Urinary bladder (tissue), 4 donors: ENCODE measurements around the gene RHO. TPM values are rescaled to one million over a fixed set of nuclear protein-coding genes. Genes with fewer than 3 reads are reported as not detected.
"Not testable (repeated sequence)": the region's sequence is repeated elsewhere in the genome, so short reads cannot be mapped to it uniquely, and the experiment has no call there.

Experiments
- DNase-seq: peaks from one replicate; pipeline ENCODE4 v3.0.0-alpha.2; 2015; ENCODE audit errors: extremely low spot score
- H3K27ac ChIP-seq: one replicate; pipeline ENCODE4 v1.5.1; 2013; ENCODE audit warnings: low read depth, mild to moderate bottlenecking, moderate library complexity
- H3K36me3 ChIP-seq: one replicate; pipeline ENCODE4 v1.6.1; 2013; ENCODE audit warnings: mild to moderate bottlenecking, moderate library complexity; ENCODE audit not compliant: insufficient read depth
- H3K4me1 ChIP-seq: one replicate; pipeline ENCODE4 v1.6.1; 2013; ENCODE audit warnings: mild to moderate bottlenecking, moderate library complexity; ENCODE audit not compliant: insufficient read depth
- H3K4me3 ChIP-seq: one replicate; pipeline ENCODE4 v1.5.1; 2013; ENCODE audit warnings: low read depth, low read length
- WGBS: extraction: QIAGEN DNeasy Blood & Tissue Kit; methylation state at CpG from one replicate; pipeline ENCODE4 v1.1.7; 2013; 5-methylcytosine and 5-hydroxymethylcytosine counted together
- polyA plus RNA-seq: library from polyadenylated mRNA; stranded (reverse); fragments of 200-250 nt; gene quantifications from one replicate; pipeline ENCODE4 v1.2.3, GENCODE V29; 2013
- total RNA-seq: library from RNA; depleted of rRNA; stranded (reverse); fragments of >200 nt; gene quantifications from one replicate; pipeline ENCODE4 v1.2.3, GENCODE V29; 2014
- donor health status: healthy with polysubstance abuse.
- donor health status: healthy.

Gene RHO
- total and polyA plus RNA-seq, 2 donors = not detected

DNA sequence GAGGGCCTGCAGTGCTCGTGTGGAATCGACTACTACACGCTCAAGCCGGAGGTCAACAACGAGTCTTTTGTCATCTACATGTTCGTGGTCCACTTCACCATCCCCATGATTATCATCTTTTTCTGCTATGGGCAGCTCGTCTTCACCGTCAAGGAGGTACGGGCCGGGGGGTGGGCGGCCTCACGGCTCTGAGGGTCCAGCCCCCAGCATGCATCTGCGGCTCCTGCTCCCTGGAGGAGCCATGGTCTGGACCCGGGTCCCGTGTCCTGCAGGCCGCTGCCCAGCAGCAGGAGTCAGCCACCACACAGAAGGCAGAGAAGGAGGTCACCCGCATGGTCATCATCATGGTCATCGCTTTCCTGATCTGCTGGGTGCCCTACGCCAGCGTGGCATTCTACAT is 3.8 kb downstream of the RHO start:
- Histone ChIP-seq H3K36me3 (no peaks in the 10 kb centered on the region), H3K4me3 (no peak overlapping the region), H3K4me1 (no peaks in the 10 kb centered on the region), H3K27ac (no peak overlapping the region)
- DNase-seq = no peak
- 96% methylated on average over 20 of the region's 20 CpGs for WGBS

DNA sequence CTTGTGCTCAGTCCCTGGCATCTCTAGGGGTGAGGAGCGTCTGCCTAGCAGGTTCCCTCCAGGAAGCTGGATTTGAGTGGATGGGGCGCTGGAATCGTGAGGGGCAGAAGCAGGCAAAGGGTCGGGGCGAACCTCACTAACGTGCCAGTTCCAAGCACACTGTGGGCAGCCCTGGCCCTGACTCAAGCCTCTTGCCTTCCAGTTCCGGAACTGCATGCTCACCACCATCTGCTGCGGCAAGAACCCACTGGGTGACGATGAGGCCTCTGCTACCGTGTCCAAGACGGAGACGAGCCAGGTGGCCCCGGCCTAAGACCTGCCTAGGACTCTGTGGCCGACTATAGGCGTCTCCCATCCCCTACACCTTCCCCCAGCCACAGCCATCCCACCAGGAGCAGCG is 5.0 kb downstream of the RHO start:
- Histone ChIP-seq H3K4me3 (no peak overlapping the region), H3K36me3 (no peaks in the 10 kb centered on the region), H3K27ac (no peak overlapping the region), H3K4me1 (no peaks in the 10 kb centered on the region)
- no peak for DNase-seq
- 96% methylated on average over 16 of the region's 16 CpGs for WGBS

GRCh38 chr3:129534428-129535027 is 6.1 kb downstream of the RHO start:
- Histone ChIP-seq H3K36me3 (no peaks in the 10 kb centered on the region), H3K4me3 (no peak overlapping the region), H3K4me1 (no peaks in the 10 kb centered on the region), H3K27ac (no peak overlapping the region)
- 89% methylated on average over 4 of the region's 4 CpGs for WGBS
- no peak for DNase-seq

DNA sequence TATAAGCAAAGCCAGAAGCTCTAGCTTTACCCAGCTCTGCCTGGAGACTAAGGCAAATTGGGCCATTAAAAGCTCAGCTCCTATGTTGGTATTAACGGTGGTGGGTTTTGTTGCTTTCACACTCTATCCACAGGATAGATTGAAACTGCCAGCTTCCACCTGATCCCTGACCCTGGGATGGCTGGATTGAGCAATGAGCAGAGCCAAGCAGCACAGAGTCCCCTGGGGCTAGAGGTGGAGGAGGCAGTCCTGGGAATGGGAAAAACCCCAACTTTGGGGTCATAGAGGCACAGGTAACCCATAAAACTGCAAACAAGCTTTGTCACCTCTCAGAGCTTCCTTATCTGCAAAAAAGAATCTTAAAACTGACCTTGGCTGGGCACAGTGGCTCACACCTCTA is 6.6 kb downstream of the RHO start:
- no peak for DNase-seq
- Histone ChIP-seq H3K27ac (no peak overlapping the region), H3K4me1 (no peaks in the 10 kb centered on the region), H3K4me3 (no peak overlapping the region), H3K36me3 (no peaks in the 10 kb centered on the region)
- WGBS = 88% methylated on average over 1 of the region's 1 CpG

GRCh38 chr3:129536374-129536667 is 7.9 kb downstream of the RHO start:
- Histone ChIP-seq H3K36me3 (no peaks in the 10 kb centered on the region), H3K4me3 (no peak overlapping the region), H3K27ac (no peak overlapping the region), H3K4me1 (no peaks in the 10 kb centered on the region)
- DNase-seq = no peak
- WGBS = 91% methylated on average over 2 of the region's 2 CpGs

DNA sequence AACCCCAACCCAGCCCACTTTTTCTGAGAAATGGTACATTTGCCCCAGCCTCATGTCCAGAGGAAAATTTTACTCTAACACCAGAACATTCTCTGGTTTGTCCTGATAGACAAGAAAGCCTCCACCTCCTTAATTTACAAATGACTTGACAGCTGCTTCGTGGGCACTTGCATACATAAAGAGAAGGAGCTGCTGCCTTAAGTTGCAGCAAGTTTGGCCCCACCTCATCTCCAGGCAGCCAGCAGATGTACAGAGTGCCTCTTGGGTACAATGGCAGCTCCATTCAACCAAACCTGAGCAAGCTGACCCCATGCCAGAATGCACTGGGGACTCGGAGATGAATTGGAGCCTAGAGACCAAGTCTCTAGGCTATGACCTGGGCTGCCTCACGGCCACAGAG is 8.4 kb downstream of the RHO start:
- WGBS = 84% methylated on average over 3 of the region's 3 CpGs
- H3K4me1 ChIP-seq = no peaks in the 10 kb centered on the region
- DNase-seq = no peak
- H3K27ac ChIP-seq = no peak overlapping the region
- H3K4me3 ChIP-seq = no peak overlapping the region
- H3K36me3 ChIP-seq = no peaks in the 10 kb centered on the region

- Histone ChIP-seq H3K27ac (no peak overlapping the region), H3K4me3 (no peak overlapping the region), H3K4me1 (no peaks in the 10 kb centered on the region), H3K36me3 (no peaks in the 10 kb centered on the region)
- WGBS = 84% methylated on average over 8 of the region's 8 CpGs
- no peak for DNase-seq
Observed at GRCh38 chr3:129539206-129539605, 10.8 kb downstream of the RHO start.

GRCh38 chr3:129540776-129541516 is 12.5 kb downstream of the RHO start:
- Histone ChIP-seq H3K36me3 (no peaks in the 10 kb centered on the region), H3K27ac (no peak overlapping the region), H3K4me1 (no peaks in the 10 kb centered on the region), H3K4me3 (no peak overlapping the region)
- DNase-seq = no peak
- WGBS = 91% methylated on average over 11 of the region's 11 CpGs

GRCh38 chr3:129542747-129543146 is 14.3 kb downstream of the RHO start:
- no peak overlapping the region for H3K27ac ChIP-seq
- WGBS = 95% methylated on average over 5 of the region's 5 CpGs

DNA sequence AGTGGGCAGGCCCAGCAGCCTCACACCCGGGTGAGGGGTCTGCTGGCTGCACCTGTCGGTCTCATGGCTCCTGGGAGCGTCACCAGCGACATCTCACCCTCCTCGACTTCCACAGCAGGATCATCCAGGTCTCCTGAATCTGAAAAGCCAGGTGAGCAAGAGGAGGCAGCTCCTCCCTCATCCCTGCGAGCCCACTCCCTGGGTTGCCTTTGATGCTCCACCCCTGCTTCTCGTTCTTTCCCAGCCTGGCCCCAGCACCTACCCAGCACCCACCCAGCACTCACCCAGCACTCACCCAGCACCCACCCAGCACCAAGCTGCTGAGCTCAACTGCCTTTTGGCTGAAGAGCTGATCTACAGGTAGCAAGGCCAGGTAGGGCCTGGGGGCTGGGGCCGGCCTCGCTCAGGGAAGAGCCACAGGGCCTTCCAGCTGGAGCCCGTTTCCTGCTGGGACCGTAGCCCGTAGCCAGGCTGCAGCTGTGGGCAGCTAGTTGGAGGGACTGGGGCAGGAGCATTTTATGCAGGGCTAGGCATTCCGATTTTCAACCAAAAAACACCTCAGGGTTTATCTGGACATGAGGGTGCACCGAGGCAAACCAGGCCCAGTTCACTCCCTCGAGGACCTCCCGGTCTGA is 14.8 kb downstream of the RHO start, which contains the start of gene H1-8:
Gene H1-8 (plus strand): TSS at position 20 of the 635 bp plus-strand sequence. CDS start 44 bp downstream, at position 64.
- no peaks in the 10 kb centered on the region for H3K4me1 ChIP-seq
- H3K36me3 ChIP-seq = no peaks in the 10 kb centered on the region
- no peak for DNase-seq
- 81% methylated on average over 16 of the region's 16 CpGs for WGBS
- no peak within 1 kb of the TSS for H3K4me3 ChIP-seq
- no peak within 1 kb of the TSS for H3K27ac ChIP-seq

More at GRCh38 chr3:129542747-129543146, 14.3 kb downstream of the RHO start:
- Histone ChIP-seq H3K4me3 (no peak overlapping the region), H3K4me1 (no peaks in the 10 kb centered on the region), H3K36me3 (no peaks in the 10 kb centered on the region)
- no peak for DNase-seq

DNA sequence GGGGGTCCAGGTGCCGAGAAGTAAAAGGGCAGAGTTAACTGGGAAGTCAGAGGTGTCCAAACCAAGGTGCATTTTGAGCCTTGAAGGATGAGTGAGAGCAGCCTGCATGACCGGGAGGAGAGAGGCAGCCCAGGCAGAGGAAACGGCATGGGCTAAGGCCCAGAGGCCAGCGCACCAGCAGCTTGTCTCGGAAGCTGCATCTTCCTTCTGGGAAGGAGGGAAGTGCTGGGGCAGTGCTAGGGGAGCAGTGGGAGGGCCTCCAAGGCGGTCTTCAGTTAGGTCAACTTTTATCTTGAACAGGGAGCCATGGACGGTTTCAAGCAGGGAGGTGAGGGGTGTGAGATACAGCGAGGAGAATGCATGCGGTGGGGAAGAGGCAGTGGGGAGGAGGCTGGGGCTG is 15.6 kb downstream of the RHO start:
- Histone ChIP-seq H3K4me1 (no peaks in the 10 kb centered on the region), H3K36me3 (no peaks in the 10 kb centered on the region), H3K4me3 (no peak overlapping the region), H3K27ac (no peak overlapping the region)
- WGBS = 84% methylated on average over 9 of the region's 9 CpGs
- no peak for DNase-seq

GRCh38 chr3:129545951-129546350 is 17.5 kb downstream of the RHO start:
- not testable (repeated sequence) for H3K27ac ChIP-seq, H3K4me1 ChIP-seq, DNase-seq, H3K36me3 ChIP-seq, H3K4me3 ChIP-seq
- 92% methylated on average over 3 of the region's 3 CpGs for WGBS

- Histone ChIP-seq H3K36me3 (no peaks in the 10 kb centered on the region), H3K27ac (no peak overlapping the region), H3K4me3 (no peak overlapping the region), H3K4me1 (no peaks in the 10 kb centered on the region)
- no peak for DNase-seq
- WGBS = 97% methylated on average over 24 of the region's 24 CpGs
Observed at GRCh38 chr3:129547241-129547640, 18.8 kb downstream of the RHO start.
